Measurements from ENCODE around the gene SPIC.
"Not testable (repeated sequence)": the region's sequence is repeated elsewhere in the genome, so short reads cannot be mapped to it uniquely, and the experiment has no call there.

The SPIC gene

GRCh38 chr12:101474711-101475386 lies at the start of gene SPIC:
TSS of gene SPIC (plus strand) at chr12:101475336. CDS start at chr12:101476905, 1,569 bp downstream.
- DNase-seq: no peak

- DNase-seq: no peak
Measured at GRCh38 chr12:101430456-101430855, 44.7 kb upstream of the SPIC start.

DNA sequence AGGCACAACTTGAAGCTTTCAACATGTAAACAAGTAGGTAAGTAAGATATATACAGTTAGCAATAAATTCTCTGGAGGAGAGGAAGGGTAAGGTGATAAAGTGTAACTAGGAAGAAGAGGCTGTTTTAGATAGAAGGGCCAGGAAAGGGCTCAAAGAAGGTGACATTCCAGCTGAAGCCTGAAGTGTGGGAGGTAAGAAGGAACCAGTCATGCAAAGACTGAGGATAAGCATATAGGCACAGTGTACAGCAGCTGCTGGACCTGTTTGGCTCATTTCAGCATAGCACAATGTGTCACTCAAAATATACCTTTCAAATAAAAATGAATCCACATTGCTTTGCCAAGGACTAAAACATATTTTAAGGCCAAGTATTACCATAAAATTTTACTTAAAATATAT lies 39.0 kb upstream of the SPIC start:
- no peak for DNase-seq

- no peak for DNase-seq
Measured at GRCh38 chr12:101439236-101439635, 35.9 kb upstream of the SPIC start.

DNA sequence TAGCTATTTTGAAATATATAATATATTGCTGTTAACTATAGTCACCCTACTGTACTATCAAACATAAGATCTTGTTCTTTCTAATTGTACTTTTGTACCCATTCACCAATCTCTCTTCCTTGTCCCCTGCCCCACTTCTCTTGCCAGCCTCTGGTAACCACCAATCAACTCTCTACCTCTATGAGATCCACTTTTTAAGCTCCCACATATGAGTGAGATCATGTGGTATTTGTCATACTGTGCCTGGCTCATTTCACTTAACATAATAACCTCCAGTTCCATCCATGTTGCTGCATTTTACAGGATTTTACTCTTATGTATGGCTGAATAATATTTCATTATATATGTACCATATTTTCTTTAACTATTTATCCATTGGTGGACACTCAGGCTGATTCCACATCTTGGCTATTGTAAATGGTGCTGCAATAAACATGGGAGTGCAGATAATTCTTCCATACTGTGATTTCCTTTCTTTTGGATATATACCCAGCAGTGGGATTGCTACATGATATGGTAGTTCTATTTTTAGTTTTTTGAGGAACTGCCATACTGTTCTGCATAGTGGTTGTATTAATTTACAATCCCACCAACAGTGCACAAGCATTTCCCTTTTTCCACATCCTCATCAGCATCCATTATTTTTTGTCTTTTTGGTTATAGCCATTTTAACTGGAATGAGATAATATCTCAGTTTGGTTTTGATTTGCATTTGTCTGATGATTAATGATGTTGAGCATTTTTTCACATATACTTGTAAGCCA lies 33.5 kb upstream of the SPIC start:
- no peak for DNase-seq

DNA sequence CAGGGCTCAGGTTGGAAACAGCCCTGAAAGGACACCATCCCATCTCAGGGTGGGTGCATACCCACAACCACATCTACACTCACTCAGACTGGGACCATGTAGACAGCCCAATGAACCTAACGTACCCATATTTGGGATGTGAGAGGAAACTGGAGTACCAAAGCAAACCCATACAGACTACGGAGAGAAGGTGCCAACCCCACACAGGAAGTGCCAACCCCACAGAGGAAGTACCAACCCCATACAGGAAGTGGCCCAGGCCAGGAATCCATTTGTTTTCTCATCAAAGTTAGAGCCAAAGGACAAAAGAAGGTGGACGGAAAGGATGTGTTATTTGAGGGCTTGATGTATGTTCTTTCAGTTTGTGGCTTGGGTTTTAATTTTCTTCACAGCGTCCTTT lies 19.5 kb upstream of the SPIC start:
- peak; percentile 15 for DNase-seq

- no peak for DNase-seq
Measured at GRCh38 chr12:101459642-101460346, 15.3 kb upstream of the SPIC start.

GRCh38 chr12:101468948-101469347 lies 6.2 kb upstream of the SPIC start:
- no peak for DNase-seq

GRCh38 chr12:101470939-101471338 lies 4.2 kb upstream of the SPIC start:
- no peak for DNase-seq

GRCh38 chr12:101471878-101472277 lies 3.3 kb upstream of the SPIC start:
- DNase-seq: not testable (repeated sequence)

GRCh38 chr12:101474248-101474647 lies 888 bp upstream of the SPIC start:
- no peak for DNase-seq

GRCh38 chr12:101475751-101476305 lies 692 bp downstream of the SPIC start:
- no peak for DNase-seq

DNA sequence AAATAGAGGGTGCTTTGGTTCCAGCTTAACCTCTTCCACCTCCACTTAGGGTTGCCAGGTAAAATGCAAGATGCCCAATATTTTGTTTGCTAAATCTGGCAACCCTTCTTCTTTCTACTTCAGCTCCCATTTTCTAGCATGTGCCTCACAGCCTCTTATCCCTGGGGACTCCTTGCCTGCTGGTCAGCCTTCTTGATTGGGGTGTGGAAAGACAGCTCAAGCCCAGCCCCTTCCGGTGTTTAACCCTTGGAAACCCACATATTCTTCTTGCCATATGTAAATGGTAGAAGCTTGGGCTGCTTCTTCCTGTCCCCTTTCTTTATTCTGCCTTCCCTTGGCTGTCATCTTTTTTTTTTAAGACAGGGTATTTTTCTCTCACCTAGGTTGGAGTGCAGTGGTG lies 5.7 kb downstream of the SPIC start:
- no peak for DNase-seq

DNA sequence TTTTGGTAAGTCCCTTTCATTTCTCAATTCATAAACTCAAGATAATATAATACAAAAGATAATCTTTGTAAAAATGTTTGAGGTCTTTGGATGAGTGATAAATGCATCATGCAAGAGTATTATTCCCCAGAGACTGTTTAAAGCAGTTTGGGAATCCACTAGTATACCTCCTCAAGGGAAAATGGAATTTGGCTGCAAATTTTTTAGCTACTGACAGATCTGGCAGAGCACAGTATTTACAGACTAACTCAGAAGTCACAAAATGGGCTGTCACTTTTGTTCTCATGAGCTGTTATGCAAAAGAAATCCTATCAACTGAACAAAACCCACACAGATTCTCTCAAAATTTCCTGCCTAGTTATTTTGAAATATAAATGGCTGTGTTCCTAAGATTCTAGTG lies 9.9 kb downstream of the SPIC start:
- no peak for DNase-seq

- DNase-seq: no peak
Measured at GRCh38 chr12:101488469-101488868, 13.3 kb downstream of the SPIC start.

GRCh38 chr12:101490286-101490920 lies 15.3 kb downstream of the SPIC start:
- no peak for DNase-seq

DNA sequence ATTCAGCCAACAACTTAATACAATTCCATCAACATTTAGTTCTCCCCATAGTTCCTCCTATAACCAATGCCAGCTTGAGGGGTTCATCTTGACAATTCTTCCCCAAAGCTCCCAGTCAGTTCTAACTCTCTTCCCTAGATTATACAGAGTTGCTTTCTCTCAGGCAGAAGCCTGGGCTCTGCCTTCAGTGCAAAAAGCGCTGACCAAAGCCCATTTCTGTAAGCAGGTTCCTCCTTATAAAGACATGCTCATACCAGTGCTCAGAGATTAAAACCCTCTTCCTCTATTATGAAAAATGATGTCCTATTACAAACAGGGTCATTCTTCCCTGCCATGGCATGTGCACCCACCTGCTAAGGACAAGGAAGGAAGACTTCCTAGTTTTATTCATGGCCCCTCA lies 16.2 kb downstream of the SPIC start:
- no peak for DNase-seq

- DNase-seq: no peak
Measured at GRCh38 chr12:101493556-101493955, 18.4 kb downstream of the SPIC start.

- DNase-seq: no peak
Measured at GRCh38 chr12:101498252-101498651, 23.1 kb downstream of the SPIC start.

DNA sequence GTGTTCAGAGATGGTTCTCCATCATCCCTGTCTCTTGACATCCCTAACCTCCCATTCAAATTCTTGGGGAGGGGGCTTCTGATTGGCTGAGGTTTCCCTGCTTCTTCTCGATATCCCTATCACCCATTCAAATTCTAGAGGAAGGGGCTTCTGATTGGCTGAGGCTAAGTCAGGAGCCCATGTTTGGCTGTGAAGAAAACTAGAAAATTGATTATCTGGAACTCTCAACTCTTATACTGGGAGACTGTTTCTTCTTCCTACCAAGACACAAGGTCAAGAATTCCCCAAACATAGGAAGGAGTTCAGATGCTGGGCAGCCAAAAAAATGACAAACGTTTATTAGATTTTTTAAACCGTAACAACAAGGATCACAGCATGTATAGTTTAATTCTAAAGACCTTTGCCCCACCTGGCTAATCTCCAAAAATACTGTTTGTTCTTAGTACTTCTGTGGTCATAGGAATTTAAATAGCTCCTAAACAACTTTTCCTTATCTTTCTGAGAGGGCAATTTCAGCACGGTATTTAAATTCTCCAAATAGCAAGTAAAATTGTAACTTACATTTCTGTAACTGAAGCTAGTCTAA lies 26.4 kb downstream of the SPIC start:
- DNase-seq: no peak

DNA sequence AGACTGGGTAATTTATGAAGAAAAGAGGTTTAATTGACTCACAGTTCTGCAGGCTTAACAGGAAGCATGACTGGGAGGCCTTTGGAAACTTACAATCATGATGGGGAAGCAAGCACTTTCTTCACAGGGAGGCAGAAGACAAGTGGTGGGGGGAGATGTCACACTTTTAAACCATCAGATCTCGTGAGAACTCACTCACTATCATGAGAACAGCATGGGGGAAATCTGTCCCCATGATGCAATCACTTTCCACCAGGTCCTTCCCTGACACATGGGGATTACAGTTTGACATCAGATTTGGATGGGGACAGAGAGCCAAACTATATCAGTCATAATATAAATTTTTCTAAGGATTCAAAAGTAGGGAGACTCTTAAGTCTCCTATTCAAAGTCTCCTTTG lies 46.0 kb downstream of the SPIC start:
- DNase-seq: no peak

DNA sequence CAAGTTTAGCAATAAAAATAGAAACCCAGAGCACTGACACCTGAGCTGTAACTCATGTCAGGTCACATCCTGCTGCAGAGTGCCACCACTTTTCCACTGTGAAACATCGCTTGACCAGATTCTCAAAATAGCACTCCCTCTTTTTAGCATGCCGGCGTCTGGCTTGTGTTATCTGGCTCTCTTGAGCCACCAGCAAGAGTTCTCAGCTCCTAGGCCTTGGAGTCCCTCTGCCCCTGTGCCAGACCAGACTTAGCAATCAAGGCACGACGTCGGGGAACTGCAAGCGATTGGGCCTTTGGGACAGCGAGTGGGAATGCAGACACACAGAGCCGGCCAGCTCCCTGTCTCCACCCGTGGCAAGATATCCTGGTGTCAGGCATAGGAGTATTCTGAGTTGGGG lies 52.5 kb downstream of the SPIC start:
- no peak for DNase-seq
